Astrocyte of the spinal cord (primary cell): ENCODE measurements around the gene RIMS1.

Experiments used
- DNase-seq: peaks from one replicate; pipeline ENCODE4 v3.0.0; 2011; ENCODE audit warnings: low read depth, low spot score
- H3K4me3 ChIP-seq: 2 replicates; pipeline ENCODE4 v1.5.1; 2011; ENCODE audit warnings: low read depth, mild to moderate bottlenecking, low read length, moderate library complexity
- in situ Hi-C: cut with HindIII; loops from 2 replicates; pipeline ENCODE4 v1.10.0; 2017; ENCODE audit warnings: low sequenced_read_pairs
- TF ChIP-seq, protein P1 (sequence below): IDR thresholded peaks from 2 replicates; pipeline ENCODE4 v1.5.1; 2012; ENCODE audit warnings: low read depth, mild to moderate bottlenecking, low read length, inconsistent platforms

The RIMS1 gene

DNA sequence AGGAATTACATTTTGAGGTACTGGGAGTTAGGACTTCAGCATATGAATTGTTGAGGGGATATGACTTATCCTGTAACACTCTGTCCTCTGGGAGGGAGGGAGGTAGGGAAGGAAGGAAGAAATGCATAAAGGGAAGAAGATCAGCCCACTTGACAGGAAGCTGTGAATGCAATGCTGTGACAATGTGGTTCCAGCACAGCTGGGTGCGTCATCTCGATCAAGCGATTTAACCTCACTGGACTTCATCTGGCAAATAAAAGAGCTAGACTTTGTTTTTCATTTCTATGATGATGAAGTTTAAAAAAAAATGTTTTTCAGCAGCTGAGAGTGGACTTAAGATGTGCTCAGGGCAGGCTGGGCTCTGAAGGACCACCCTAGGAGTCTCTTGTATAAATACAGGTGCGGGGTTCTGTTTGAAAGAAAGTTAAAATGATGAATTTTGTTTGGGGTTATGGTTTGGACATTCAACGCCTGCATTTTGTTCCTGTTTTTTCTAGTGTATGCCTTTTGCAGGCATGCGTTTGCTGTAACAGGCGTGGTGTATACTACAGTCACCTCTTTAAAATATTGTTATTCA, 178.1 kb downstream of the RIMS1 start:
- in situ Hi-C loops = no loop called here
- H3K4me3 ChIP-seq = no peak overlapping the region
- TF ChIP-seq, protein P1, sequence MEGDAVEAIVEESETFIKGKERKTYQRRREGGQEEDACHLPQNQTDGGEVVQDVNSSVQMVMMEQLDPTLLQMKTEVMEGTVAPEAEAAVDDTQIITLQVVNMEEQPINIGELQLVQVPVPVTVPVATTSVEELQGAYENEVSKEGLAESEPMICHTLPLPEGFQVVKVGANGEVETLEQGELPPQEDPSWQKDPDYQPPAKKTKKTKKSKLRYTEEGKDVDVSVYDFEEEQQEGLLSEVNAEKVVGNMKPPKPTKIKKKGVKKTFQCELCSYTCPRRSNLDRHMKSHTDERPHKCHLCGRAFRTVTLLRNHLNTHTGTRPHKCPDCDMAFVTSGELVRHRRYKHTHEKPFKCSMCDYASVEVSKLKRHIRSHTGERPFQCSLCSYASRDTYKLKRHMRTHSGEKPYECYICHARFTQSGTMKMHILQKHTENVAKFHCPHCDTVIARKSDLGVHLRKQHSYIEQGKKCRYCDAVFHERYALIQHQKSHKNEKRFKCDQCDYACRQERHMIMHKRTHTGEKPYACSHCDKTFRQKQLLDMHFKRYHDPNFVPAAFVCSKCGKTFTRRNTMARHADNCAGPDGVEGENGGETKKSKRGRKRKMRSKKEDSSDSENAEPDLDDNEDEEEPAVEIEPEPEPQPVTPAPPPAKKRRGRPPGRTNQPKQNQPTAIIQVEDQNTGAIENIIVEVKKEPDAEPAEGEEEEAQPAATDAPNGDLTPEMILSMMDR = no peak
- no peak for DNase-seq

DNA sequence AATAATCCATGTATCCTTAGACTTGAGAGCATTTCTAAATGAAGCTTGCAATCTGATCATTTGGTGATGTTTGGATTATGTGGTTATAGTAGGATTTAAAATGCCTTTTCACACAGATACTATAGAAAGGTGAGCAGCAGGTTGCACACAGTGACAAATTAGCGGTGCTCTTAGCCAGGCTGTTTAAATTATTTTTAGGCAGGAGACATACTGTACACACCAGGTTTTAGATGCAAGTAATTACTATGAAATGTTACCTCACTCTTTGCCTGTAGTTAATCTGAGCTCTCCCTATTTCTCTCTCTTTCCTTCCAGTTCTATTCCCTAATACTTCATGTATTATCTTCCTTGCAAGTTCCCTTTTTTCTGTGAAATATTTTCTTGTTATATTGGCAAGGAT, 191.7 kb downstream of the RIMS1 start:
- no peak overlapping the region for H3K4me3 ChIP-seq
- in situ Hi-C loops = no loop called here
- TF ChIP-seq, protein P1 = no peak
- no peak for DNase-seq

GRCh38 chr6:72080260-72080941, 194.1 kb downstream of the RIMS1 start:
- H3K4me3 ChIP-seq = no peak overlapping the region
- in situ Hi-C loops = no loop called here
- DNase-seq = no peak
- TF ChIP-seq, protein P1 = no peak

DNA sequence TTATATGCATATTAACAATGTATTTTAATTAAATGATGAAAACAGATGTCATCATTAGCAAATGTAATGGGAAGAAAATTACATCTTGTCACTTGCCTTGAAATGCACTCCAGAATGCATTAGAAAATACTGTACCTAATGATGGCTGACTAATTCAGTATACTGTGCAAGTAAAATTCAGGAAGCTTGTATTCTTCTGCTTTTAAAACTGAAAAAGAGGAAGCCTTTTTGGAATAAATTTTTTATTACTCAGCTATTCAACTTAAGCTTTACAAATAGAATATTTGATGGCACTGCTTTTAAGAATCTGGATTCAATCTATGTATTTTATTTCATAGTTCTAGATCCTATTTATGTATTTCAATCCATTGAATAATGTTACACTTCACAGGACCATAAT, 195.5 kb downstream of the RIMS1 start:
- TF ChIP-seq, protein P1 = no peak
- DNase-seq = no peak
- in situ Hi-C loops = no loop called here
- no peak overlapping the region for H3K4me3 ChIP-seq

GRCh38 chr6:72083976-72084375, 197.6 kb downstream of the RIMS1 start:
- TF ChIP-seq, protein P1 = no peak
- no peak for DNase-seq
- in situ Hi-C loops = no loop called here
- H3K4me3 ChIP-seq = no peak overlapping the region

- DNase-seq = peak; percentile 40
- H3K4me3 ChIP-seq = no peak overlapping the region
- in situ Hi-C loops = no loop called here
- TF ChIP-seq, protein P1 = peak; percentile 21
These were observed 198.7 kb downstream of the RIMS1 start for GRCh38 chr6:72084992-72085569.
